GM12865 (cell line): ENCODE results near the gene NHERF2.

Source experiments
- DNase-seq: peaks from one replicate; pipeline ENCODE4 v3.0.0; 2010; ENCODE audit warnings: low read depth
- H3K4me3 ChIP-seq: 2 replicates; pipeline ENCODE4 v1.5.1; 2011; ENCODE audit warnings: mild to moderate bottlenecking, low read depth, low read length, control low read depth
- CTCF ChIP-seq: IDR thresholded peaks from 2 replicates; pipeline ENCODE4 v1.5.1; 2011; ENCODE audit warnings: low read length, control low read depth, low read depth, inconsistent platforms; ENCODE audit not compliant: insufficient read depth; ENCODE audit errors: missing control alignments

Gene NHERF2

GRCh38 chr16:2026461-2027023 is at the start of gene NHERF2:
Gene NHERF2 (plus strand): TSS chr16:2026902. CDS start chr16:2027006, 104 bp downstream.
- TF ChIP-seq CTCF: no peak
- DNase-seq: no peak
- no peak within 1 kb of the TSS; the same call in 1 of the 2 replicates for H3K4me3 ChIP-seq

GRCh38 chr16:1976951-1977874 is 49.5 kb upstream of the NHERF2 start:
- TF ChIP-seq CTCF: no peak
- no peak overlapping the region for H3K4me3 ChIP-seq
- no peak for DNase-seq

- H3K4me3 ChIP-seq: no peak overlapping the region
- no peak for TF ChIP-seq CTCF
- no peak for DNase-seq
Observed at GRCh38 chr16:1977875-1978268, 48.8 kb upstream of the NHERF2 start.

GRCh38 chr16:1978476-1979120 is 48.1 kb upstream of the NHERF2 start:
- no peak for DNase-seq
- TF ChIP-seq CTCF: no peak
- H3K4me3 ChIP-seq: no peak overlapping the region

- no peak overlapping the region for H3K4me3 ChIP-seq
- no peak for TF ChIP-seq CTCF
- DNase-seq: no peak
Observed at GRCh38 chr16:1979271-1980029, 47.3 kb upstream of the NHERF2 start.

- no peak overlapping the region for H3K4me3 ChIP-seq
- no peak for TF ChIP-seq CTCF
- DNase-seq: no peak
Observed at GRCh38 chr16:1980030-1980769, 46.5 kb upstream of the NHERF2 start.
